EH (cell line): Measurements from ENCODE around the gene KRTAP4-7.
"Not testable (repeated sequence)": the region's sequence is repeated elsewhere in the genome, so short reads cannot be mapped to it uniquely, and the experiment has no call there.

Source experiments
- DNase-seq: peaks from one replicate; pipeline ENCODE4 v3.0.0-alpha.2; 2015; ENCODE audit warnings: low read depth

KRTAP4-7 gene

DNA sequence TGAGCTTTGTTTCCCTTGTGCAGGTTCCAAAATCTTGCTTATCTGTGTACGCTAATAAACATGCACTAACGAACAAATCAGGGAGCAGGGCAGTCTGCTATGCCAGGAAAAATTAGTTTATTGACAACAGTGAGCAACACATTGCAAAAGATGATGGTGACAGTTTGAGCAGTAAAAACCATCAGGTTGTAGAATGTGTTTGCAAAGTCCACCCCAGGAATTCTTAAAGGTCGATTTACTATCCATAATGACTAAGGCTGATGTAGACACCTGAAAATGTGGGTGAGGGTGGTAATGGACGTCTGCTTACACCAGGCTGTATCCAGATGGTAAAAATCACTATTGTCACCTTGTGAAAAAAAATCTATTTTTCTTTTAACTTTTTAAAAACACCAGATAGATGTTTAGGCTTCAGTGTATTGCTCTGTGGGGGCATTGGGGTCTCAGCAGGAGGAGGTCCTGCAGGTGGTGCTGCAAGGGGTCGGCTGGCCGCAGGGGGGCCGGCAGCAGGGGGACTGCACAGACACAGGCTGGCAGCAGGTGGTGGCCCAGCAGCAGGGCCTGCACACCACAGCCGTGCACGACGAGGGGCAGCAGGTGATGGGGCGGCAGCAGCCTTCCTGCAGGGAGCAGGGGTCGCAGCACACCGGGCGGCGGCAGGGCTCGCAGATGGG, 18.8 kb upstream of the KRTAP4-7 start:
- not testable (repeated sequence) for DNase-seq

DNA sequence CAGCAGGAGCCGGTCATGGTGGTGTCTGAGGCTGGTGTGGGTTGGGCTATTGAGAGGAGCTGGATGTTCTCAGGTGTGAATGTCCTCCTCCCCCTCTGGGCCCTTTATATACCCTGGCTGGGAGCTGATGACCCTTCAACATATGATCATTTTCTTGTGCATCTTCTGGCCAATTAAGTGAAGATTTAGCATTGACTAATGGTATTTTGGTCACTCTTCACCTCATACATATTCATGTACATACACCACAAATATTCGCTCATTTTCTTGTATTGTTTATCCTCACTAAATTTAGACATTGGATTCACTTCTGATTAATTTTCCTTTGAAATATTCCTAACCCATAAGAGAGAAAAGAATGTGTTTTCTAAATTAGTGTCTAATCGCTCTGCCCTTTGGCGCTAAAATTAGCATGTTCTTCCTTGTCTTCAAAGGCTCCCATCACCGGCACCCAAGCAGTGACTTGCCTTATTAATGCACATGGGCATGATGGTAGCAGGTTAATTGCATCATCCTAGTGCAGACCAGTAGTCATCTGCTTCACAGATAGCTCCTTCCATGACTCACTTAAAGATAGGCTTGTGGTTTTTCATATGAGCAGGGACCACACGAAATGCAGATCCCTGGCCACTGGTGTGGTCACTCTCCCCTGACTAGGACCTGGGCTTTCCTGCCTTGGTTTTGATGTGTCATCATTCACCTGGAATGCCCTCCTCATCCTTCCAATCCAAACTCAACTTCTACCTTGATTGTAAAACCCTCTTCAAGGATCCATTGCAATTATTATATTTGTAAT, 17.9 kb upstream of the KRTAP4-7 start, which contains the start of gene KRTAP2-4:
KRTAP2-4 (minus strand) TSS at position 51 of the 796 bp plus-strand sequence; CDS start at position 17, 34 bp downstream.
- DNase-seq: peak; percentile 96

DNA sequence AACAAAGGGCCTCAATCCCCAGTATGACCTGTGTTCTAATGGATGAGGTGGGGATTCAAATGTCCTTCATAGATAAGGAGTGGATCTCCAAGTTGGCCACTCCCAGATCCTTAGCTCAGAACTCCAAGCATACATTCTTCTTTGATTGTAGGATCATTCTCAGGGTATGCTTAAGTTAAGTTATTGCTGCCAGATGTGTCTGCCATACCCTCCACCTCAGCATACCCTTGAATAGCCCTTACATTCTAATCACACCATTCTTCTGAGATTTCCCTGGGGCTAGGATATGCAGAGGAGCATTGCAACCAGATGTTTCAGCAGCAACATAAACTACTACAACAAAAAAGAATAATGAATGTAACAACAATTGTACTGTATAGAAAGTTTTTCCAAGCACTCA, 16.7 kb upstream of the KRTAP4-7 start:
- DNase-seq: peak; percentile 80

DNA sequence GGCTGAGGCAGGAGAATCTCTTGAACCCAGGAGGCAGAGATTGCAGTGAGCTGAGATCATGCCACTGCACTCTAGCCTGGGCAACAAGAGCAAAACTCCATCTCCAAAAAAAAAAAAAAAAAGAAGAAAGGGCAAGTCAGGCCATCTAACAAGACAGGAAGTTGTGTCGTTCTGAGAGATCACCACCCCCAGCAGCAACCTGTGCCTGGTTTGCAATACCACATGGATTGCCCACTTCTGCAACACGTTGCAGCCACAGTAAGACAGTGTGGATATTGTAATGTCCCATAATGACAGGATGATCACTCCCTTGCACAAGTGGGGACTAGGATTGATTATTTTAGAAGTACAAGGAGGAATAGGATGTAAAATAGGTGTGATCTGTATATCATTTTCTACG, 14.9 kb upstream of the KRTAP4-7 start:
- no peak for DNase-seq

DNA sequence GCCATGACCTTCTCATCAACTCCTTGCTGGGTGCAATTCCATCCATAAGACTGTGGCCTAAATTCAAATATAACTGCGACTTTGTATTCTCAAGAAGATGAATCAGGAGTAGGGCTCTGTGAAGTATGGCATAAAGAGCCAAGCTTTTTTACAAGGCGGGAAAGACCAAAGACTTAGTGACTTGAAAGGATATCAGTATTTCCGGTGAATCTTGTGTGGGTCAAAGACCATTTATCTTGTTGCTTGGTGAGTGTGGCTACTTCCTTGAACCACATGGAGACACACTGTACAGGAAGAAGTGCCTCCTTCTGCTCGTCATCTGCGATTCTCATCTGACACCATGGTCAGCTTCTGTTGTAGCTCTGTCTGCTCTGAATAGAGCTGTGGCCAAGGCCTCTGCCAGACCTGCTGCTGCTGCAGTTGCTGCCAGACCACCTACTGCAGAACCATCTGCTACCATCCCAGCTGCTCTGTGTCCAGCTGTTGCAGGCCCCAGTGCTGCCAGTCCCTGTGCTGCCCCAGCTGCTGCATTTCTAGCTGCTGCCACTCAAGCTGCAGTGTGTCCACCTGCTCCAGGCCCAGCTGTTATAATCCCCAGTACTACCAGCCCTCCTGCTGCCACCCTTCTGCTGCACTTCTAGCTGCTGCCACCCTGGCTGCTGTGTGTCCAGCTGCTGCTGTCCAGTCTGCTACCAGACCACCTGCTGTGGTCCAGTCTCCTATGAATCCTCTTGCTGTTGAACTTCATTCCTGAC, 12.2 kb upstream of the KRTAP4-7 start:
- DNase-seq: no peak

DNA sequence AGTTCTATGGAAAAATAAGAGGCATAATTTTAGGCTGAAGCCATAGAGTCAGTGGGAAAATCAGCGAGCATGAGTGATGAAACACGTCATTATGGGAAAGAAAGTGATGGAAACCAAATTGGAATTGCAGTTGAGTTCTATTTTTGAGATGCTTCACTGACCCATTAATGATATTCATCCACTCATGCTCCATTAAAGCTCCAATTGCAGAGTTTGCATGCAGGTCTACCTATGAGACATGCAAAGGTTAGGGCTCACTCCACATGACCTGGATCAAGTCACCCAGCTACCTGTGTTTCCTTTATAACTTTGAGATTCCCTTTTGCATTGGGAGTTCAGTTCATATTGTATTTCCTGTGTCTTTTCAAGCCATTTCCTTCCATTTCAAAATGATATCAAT, 10.3 kb upstream of the KRTAP4-7 start:
- DNase-seq: no peak

DNA sequence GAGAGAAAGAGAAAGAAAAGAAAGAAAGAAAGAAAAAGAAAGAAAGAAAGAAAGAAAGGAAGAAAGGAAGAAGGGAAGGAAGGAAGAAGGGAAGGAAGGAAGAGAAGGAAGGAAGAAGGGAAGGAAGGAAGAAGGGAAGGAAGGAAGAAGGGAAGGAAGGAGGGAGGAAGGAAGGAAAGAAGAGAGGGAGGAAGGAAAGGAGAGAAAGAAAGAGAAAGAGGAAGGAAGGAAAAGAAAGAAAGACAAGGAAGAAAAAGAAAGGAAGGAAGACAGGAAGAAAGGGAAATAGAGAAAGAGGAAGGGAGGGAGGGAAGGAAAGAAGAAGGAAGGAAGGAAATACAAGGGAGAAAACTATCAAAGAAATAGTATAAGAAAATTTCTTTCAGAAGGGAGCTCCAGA, 7.2 kb upstream of the KRTAP4-7 start:
- no peak for DNase-seq

DNA sequence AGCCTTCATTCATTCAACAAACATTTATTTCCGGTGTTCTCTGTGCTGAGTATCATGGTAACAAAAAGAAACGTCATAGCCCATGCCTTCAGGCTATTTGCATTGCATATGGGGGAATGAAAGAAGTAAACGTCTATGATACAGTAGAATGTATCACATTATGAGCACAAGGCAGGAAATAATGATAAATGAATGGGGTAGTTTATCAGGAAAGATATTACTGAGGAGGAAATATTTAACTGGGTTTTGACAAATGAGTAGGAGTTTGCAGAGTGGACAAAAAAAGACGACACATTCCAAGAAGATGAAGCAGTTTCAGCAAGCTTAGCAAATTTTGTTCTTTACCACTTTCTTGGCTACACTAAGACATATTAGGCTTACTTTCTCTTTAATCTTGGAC, 1.3 kb upstream of the KRTAP4-7 start:
- peak; percentile 56 for DNase-seq

DNA sequence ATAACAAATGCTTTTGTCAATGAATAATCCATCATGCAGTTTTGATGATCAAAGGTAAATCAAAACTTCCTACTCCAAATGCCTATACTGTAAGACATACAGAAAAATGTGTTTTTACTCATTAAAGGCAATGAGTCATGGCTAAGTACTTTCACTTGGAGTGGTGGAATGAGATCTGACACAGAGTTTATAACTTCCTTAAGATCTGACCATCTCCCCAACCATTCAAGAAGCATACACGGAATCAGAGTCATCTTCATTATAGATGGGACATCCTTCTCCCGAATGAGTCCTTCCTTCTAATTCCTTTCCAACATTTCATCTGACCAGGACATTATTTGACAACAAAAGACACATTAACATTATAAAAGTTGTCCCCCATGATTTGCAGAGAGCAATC, 523 bp upstream of the KRTAP4-7 start:
- DNase-seq: peak; percentile 92

DNA sequence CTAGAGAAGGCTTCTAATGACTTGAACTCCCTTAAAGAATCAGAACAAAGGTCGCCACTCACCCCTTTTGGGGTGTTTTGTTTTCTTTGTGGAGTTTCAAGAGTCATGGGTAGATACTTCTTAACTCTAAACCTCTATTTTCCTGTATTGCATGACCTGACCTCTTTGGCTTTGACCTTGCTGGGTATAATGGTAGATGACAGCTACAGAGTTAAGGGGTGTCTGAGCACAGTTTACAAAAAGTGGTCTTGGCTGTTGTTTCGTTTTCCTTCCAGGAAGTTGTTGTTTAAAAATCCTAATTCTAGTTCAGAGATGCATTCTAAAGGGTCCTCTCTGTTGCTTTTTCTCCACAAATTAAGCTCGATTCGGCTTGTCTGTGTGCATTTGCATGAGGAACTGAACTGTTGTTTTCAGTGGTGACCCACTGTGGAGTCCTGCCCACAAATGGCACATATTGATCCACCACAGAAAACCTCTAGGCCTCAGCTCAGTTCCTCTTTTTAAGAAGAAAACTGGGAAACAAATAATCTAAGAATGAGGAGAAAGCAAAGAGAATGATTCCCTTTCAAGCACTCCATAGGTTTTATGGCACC, 4.9 kb downstream of the KRTAP4-7 start:
- not testable (repeated sequence) for DNase-seq

DNA sequence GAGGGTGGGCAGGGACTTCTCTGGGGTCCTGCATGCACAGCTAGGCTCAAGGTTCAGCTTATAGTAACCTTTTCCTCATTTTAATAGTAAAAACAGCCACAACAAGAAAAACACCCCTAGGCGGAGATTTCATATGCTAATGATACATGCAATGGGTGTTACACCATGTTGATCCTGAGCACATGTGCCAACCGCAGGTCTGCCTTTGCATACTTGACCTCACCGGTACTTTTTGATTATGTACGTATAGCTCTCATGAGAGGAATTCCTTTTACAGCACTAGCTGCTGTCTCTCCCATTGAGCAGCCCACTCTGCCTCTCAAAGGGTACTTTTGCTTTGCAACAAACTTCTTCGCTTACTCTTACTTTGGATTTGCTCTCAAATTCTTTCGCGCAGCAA, 12.1 kb downstream of the KRTAP4-7 start:
- DNase-seq: no peak

DNA sequence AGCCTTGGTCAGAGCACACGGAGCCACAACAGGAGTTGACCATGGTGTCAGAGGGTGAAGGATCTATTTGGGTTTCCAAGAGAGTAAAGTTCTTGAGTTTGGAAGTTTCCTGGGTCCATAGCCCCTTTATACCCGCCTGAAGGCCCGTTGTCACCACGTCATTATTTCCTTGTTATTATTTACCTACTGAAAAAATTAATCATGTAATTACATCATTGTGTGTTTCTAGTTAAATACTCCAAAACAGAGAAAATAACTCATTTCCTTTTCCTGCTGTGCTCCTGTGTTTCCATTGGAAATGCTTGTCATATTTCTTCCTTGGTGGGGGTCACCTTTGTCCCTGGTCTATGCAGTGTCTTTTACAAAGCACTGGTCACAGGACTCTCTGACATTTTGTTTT, 14.1 kb downstream of the KRTAP4-7 start, which contains the start of gene KRTAP4-8:
KRTAP4-8 (minus strand) TSS at position 101 of the 400 bp plus-strand sequence; CDS start at position 43, 58 bp downstream.
- DNase-seq: no peak

DNA sequence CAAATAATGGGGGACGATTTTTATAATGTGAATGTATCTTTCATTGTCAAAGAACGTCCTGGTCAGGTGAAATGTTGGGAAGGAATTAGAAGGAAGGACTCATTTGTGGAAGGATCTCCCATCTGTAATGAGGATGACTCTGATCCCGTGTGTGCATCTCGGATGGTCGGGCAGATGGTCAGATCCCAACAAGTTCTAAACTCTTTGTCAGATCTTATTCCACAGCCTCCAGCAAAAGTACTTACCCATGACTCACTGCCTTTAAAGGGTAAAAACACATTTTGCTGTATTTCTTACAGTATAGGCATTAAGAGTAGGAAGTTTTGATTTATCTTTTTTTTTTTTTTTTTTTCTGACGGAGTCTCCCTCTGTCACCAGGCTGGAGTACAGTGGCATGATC, 14.5 kb downstream of the KRTAP4-7 start:
- peak; percentile 94 for DNase-seq

DNA sequence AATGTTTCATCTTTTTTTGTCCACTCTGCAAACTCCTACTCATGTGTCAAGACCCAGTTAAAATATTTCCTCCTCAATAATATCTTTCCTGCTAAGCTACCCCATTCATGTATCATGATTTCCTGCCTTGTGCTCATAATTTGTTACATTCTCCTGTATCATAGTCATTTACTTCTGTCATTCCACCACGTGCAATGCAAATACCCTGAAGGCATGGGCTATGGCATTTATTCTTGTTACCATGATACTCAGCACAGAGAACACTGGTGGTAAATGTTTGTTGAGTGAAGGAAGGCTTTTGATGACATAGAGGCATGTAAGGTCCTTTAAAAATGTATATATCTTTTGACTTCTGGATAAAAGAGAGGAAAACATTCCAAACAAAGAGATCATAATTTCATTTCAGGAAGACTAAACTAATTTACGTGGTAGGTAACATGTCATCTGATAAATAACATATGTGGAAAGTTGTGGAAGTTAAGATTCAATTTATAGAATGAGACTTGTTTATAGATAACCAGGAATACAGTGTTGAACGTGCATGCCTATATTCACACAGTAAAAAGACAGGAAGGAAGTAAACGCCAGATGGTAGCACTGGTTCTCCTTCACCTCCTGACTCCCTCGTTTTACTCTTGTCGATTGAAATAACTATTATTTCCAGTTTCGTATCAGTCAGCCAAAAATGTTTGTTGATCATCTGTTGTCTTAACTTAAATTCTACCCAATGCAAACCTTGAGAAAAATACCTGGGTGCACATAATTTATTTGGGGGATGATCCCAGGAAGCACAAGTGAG, 15.9 kb downstream of the KRTAP4-7 start:
- peak; percentile 97 for DNase-seq

DNA sequence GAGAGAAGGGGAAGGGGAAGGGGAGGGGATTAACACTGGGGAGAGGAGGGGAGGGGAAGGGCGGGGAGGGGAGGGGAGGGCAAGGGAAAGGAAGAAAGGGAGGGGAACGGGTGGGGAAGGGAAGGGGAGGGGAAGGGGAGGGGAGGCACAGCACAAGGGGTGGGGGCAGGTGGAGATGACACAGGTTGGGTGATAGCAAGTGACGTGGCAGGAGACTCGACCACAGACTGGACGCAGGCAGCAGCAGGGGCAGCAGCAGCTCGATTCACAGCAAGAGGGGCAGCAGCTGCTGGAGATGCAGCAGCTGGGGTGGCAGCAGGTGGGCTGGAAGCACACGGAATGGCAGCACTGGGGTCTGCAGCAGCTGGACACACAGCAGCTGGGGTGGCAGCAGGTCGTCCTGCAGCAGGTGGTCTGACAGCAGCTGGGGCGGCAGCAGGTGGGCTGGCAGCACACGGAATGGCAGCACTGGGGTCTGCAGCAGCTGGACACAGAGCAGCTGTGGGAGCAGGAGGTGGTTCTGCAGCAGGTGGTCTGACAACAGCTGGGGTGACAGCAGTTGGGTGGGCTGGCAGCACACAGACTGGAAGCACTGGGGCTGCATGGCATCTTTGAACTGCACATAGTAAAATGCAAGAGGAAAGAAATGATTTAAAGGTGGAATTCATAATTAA, 17.8 kb downstream of the KRTAP4-7 start, which contains the start of gene KRTAP4-16:
KRTAP4-16 (minus strand) TSS at position 624 of the 674 bp plus-strand sequence; CDS start at position 624, 0 bp downstream.
- no peak for DNase-seq

DNA sequence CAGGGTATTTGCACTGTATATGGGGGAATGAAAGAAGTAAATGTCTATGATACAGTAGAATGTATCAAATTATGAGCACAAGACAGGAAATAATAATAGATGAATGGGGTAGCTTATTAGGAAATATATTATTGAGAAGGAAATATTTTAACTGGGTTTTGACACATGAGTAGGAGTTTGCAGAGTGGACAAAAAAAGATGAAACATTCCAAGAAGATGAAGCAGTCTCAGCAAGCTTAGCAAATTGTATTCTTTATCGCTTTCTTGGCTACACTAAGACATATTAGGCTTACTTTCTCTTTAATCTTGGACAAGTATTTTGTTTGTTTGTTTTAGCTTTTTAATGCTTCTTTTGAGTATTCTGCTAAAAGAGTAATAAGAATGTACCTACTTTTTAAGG, 19.9 kb downstream of the KRTAP4-7 start:
- peak; percentile 55 for DNase-seq

DNA sequence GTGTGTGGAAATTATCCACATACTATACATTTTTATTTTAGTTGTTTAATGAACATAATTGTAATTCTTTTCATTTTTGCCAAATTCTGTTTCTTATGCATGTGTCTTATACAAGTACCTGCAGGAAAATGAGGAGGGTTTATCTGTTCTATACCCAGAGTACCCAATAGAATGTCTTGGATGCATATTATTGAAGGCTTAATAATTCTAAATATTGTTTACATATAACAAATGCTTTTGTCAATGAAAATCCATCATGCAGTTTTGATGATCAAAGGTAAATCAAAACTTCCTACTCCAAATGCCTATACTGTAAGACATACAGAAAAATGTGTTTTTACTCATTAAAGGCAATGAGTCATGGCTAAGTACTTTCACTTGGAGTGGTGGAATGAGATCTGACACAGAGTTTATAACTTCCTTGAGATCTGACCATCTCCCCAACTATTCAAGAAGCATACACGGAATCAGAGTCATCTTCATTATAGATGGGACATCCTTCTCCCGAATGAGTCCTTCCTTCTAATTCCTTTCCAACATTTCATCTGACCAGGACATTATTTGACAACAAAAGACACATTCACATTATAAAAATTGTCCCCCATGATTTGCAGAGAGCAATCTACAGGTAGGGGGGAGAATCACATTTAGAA, 20.6 kb downstream of the KRTAP4-7 start:
- peak; percentile 87 for DNase-seq

DNA sequence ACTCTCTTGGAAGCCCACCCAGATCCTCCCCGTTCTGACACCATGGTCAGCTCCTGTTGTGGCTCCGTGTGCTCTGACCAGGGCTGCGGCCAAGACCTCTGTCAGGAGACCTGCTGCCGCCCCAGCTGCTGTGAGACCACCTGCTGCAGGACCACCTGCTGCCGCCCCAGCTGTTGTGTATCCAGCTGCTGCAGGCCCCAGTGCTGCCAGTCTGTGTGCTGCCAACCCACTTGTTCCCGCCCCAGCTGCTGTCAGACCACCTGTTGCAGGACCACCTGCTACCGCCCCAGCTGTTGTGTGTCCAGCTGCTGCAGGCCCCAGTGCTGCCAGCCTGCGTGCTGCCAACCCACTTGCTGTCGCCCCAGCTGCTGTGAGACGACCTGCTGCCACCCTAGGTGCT, 21.4 kb downstream of the KRTAP4-7 start, which contains the start of gene KRTAP4-9:
KRTAP4-9 (plus strand) TSS at position 43 of the 400 bp plus-strand sequence; CDS start at position 43, 0 bp downstream.
- not testable (repeated sequence) for DNase-seq

DNA sequence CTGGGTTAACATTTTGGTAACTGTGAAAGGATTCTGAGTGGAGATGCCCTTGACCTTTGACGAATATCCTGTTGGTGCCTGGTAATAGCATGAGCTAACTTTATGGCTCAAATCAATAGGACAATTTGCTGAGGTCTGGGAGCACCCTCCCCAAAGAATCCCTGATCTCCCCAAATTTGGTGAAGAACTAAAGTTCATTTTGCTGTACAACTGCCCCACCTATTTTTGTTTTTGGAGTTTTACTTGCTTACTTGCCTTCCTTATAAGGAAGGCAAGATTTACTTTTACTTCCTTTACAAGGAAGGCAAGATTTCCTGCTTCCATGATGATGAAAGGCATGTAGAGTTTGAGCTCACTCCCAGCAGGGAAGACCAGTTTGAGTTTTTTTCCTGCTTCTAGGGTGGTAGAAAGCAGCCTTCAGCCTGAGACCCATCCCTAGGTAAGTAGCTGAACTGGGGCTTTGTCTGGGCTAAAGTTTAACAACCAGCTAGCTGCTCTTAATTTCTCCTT, 24.0 kb downstream of the KRTAP4-7 start:
- DNase-seq: peak; percentile 78
